Bronchial epithelial cell (primary cell): ENCODE results near the gene CACNG8. TPM values are rescaled to one million over a fixed set of nuclear protein-coding genes. Genes with fewer than 3 reads are reported as not detected.

Experiments used
- DNase-seq: peaks from one replicate; pipeline ENCODE4 v3.0.0-alpha.2; 2010; ENCODE audit warnings: low read depth
- FAIRE-seq: peaks from 2 replicates; lab custom pipeline; 2011; peaks lifted over from hg19 to GRCh38; lab: Jason Lieb, UNC
- H3K27me3 ChIP-seq: 2 replicates; pipeline ENCODE4 v1.5.1; 2011; ENCODE audit warnings: low read length; ENCODE audit not compliant: control insufficient read depth, insufficient read depth
- H3K36me3 ChIP-seq: 2 replicates; pipeline ENCODE4 v1.5.1; 2011; ENCODE audit warnings: low read length; ENCODE audit not compliant: control insufficient read depth, insufficient read depth
- H3K4me3 ChIP-seq: 2 replicates; pipeline ENCODE4 v1.5.1; 2011; ENCODE audit warnings: mild to moderate bottlenecking, low read depth, low read length, control low read depth
- CTCF ChIP-seq: IDR thresholded peaks from 2 replicates; pipeline ENCODE4 v1.5.1; 2011; ENCODE audit warnings: mild to moderate bottlenecking, moderate library complexity, low read length, control low read depth, inconsistent platforms; ENCODE audit not compliant: insufficient read depth, severe bottlenecking
- total RNA-seq: library from RNA; depleted of rRNA; stranded (reverse); fragments of >200 nt; gene quantifications from 2 replicates; pipeline ENCODE4 v1.2.1, GENCODE V29; 2014

The CACNG8 gene
- total RNA-seq, 1 donor from 2014 or later: not detected

GRCh38 chr19:53998223-53998622, 35.5 kb downstream of the CACNG8 start:
- no peak for FAIRE-seq
- Histone ChIP-seq H3K27me3 (peaks cover under 1% of the 10 kb centered on the region), H3K4me3 (no peak overlapping the region), H3K36me3 (no peaks in the 10 kb centered on the region)
- TF ChIP-seq CTCF: no peak
- no peak for DNase-seq

GRCh38 chr19:53999694-54000093, 37.0 kb downstream of the CACNG8 start:
- no peak for FAIRE-seq
- DNase-seq: no peak

GRCh38 chr19:54001496-54001895, 38.8 kb downstream of the CACNG8 start:
- no peak for TF ChIP-seq CTCF
- Histone ChIP-seq H3K4me3 (no peak overlapping the region), H3K27me3 (no peaks in the 10 kb centered on the region), H3K36me3 (no peaks in the 10 kb centered on the region)
- DNase-seq (no peak), FAIRE-seq (no peak)

More at GRCh38 chr19:53999694-54000093, 37.0 kb downstream of the CACNG8 start:
- no peak for TF ChIP-seq CTCF
- no peaks in the 10 kb centered on the region for H3K27me3 ChIP-seq
- H3K4me3 ChIP-seq: no peak overlapping the region
- no peaks in the 10 kb centered on the region for H3K36me3 ChIP-seq

GRCh38 chr19:54002495-54003315, 40.0 kb downstream of the CACNG8 start:
- Histone ChIP-seq H3K4me3 (no peak overlapping the region), H3K27me3 (no peaks in the 10 kb centered on the region), H3K36me3 (no peaks in the 10 kb centered on the region)
- FAIRE-seq (no peak), DNase-seq (no peak)
- TF ChIP-seq CTCF: no peak

GRCh38 chr19:54009440-54009839, 46.7 kb downstream of the CACNG8 start:
- no peaks in the 10 kb centered on the region for H3K27me3 ChIP-seq
- DNase-seq (no peak), FAIRE-seq (no peak)
- no peaks in the 10 kb centered on the region for H3K36me3 ChIP-seq
- no peak overlapping the region for H3K4me3 ChIP-seq
- no peak for TF ChIP-seq CTCF
